GM19351 (cell line): ENCODE measurements around the gene RYR2.
"Not testable (repeated sequence)": the region's sequence is repeated elsewhere in the genome, so short reads cannot be mapped to it uniquely, and the experiment has no call there.

Experiments
- ATAC-seq: cut with Tn5 transposase; IDR thresholded peaks from one replicate; pipeline ENCODE4 v1.9.1; 2021; ENCODE audit warnings: mild to moderate bottlenecking, moderate library complexity; ENCODE audit not compliant: unreplicated experiment

RYR2 gene

GRCh38 chr1:237320890-237321289 is 278.9 kb downstream of the RYR2 start:
- ATAC-seq: no peak

DNA sequence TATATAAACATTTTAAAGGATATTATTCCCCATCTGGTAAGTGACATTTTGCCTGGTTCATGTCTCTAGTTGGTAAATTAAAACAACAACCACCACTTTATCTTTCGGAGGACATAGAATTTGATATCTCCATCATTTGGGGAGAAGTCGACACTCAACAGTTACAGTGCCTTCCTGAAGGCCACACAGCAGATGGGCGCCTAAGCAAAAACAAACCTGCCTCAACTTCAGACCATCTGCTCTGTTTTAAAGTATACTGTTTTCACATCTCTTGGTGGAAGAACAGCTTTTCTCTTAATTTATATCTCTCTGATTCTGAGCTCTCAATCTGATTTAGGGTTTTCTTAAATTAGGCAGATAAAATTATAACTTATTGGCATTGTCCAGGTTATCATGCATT is 282.2 kb downstream of the RYR2 start:
- no peak for ATAC-seq

DNA sequence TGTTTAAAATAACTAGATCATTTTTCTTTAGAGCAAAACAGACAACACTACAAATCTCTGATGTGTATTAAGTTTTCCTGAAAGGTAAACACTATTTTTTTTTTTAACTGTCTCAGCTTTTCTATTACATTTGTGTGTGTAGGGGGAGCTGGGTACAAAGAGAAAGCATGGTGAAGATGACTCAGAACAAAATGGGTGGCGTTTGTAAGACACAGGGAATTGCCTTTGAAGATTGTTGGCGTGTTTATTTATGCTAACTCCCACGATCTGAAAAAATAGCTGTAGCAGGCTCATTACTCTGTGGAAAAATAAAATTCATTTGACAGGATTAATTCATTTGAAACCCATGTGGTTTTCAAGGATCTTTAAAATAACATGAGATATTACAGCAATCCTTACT is 285.1 kb downstream of the RYR2 start:
- ATAC-seq: no peak

- ATAC-seq: no peak
These were observed 298.9 kb downstream of the RYR2 start for GRCh38 chr1:237340892-237341291.

DNA sequence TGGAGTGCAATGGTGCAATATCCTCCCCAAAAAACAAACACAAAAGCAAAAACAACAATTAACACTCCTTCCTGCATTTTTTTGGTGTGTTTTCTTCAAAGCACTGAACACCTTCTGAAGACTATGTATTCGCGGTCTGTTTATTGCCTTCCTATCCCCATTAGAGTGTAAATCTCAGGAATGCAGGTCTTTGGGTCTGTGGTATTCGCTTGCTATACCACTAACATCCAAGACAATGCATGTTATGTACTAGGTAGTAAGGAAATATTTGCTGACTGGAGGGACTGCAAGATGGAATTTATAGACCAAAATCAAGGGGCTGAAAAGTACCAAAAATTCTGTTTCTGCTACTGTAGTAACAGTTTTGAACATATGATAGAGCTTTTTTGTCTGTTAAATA is 299.4 kb downstream of the RYR2 start:
- ATAC-seq: no peak

- no peak for ATAC-seq
These were observed 300.7 kb downstream of the RYR2 start for GRCh38 chr1:237342730-237343129.

- ATAC-seq: no peak
These were observed 310.8 kb downstream of the RYR2 start for GRCh38 chr1:237352747-237353146.

GRCh38 chr1:237353918-237354317 is 311.9 kb downstream of the RYR2 start:
- ATAC-seq: no peak

DNA sequence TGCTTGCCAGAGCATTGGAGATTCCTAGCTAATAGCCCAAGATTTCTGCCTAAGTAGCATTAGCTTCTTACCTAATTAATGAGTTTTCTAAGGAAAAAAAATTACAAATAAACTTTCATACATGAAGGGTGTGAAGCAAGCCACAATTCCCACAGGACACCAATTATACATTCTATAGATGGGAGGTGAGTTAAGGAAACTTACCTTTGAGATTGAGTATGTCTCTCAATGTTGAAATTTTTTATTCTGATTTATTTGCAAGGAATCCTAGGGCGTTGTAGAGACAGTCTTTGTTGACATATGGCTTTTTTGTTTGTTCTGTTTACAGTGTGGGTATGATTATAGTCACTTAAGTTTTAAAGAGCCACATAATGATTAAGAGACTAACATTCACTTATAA is 313.0 kb downstream of the RYR2 start:
- ATAC-seq: no peak

- no peak for ATAC-seq
These were observed 316.6 kb downstream of the RYR2 start for GRCh38 chr1:237358555-237358954.

DNA sequence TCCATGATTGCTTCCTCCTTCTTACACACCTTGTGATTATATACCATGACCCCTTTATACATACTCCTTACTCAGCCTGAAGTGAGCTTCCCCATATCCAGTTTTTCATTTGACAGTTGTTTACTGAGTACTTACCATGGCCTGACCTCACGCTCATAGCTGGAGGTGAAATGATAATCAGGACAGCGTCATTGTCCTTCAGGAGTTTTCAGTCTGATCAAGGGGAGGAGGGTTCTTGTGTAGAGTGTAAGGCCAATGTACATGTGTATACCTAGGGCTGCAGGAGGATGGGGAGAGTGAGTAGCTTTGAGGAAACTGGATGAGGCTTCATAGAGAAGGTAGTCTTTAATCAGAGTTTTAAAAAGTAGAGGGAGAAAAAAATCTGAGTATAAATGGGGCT is 325.8 kb downstream of the RYR2 start:
- ATAC-seq: no peak

DNA sequence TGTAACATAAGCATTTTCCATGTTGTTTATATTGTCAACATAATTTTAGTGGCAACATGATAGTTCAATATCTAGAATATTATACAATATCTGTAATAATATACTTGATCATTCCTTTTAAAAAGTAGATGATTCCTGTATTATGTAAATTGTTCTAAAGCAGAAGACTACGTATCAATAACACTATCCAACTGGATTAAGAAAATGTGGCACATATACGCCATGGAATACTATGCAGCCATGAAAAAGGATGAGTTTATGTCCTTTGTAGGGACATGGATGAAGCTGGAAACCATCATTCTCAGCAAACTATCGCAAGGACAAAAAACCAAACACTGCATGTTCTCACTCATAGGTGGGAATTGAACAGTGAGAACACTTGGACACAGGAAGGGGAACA is 329.5 kb downstream of the RYR2 start:
- ATAC-seq: not testable (repeated sequence)

- no peak for ATAC-seq
These were observed 341.8 kb downstream of the RYR2 start for GRCh38 chr1:237383791-237384190.

DNA sequence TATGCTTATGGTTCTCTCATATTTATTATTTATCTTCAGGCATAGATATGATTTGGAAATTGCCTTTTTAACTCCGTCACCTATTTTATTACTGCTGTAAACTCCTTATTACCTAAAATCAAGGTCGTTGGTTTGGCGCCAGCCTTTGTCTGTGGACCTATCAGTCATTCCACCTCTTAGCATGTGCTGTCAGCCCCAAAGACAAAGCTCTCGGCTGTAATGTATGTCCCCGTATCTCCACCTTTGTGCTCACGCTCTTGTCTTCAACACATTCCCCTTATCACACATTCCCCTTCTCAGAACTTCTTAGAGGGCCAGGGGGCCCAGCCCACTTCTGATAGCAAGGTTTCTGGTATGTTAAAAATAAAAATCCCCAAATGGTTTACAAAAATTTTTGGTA is 342.2 kb downstream of the RYR2 start:
- ATAC-seq: no peak

DNA sequence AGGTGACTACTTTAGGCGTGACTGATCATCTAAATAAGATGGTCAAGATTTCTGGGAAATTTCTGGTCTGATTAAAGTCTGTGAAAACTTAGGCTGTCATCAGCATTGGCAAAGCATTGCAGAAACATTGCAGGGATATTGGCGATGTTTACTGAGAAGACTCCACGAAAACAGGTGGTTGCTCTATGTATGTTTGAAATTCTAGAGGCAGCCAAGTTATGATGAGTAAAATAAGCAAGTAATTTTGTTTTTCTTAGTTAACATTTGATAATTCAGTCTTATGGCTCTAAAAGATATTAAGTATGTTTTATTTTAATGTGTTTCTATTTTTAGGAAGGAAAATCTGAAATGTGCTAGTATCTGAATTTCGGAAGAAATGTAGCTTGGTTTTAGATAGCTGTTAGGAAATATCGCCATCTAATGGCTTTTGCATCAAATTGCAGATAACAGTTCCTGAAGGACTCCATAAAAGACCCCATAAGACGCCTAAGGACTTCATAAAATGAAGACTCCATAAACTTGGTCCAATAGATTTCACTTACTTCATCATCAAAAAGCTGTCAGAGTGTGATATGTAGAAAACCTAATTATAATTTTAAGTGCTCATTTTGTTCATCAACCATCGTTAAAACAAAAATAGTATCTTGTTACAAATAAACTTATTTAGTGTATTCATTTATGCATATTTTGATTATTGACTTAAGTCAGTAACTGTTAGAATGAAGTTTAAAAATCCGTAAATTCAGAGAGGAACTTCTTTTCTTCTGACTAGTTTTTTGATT is 344.6 kb downstream of the RYR2 start:
- no peak for ATAC-seq

DNA sequence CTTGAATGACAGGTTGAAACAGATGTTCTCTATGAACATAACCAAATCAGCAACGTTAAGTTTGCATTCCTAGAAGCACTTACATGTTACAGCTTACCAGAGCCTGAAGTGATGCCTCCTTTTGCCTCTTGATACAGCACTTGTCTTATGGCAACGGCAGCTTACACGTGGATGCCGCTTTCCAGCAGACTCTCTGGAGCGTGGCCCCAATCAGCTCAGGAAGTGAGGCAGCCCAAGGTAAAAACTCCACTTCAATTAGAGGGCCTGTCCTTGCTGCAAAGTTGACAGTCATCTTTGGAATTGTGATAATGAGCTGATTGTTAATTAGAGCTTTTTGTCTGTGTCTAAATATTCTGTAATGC is 345.1 kb downstream of the RYR2 start:
- no peak for ATAC-seq

- ATAC-seq: no peak
These were observed 348.8 kb downstream of the RYR2 start for GRCh38 chr1:237390823-237391222.

GRCh38 chr1:237393632-237394031 is 351.6 kb downstream of the RYR2 start:
- ATAC-seq: no peak

GRCh38 chr1:237394281-237394680 is 352.3 kb downstream of the RYR2 start:
- no peak for ATAC-seq

GRCh38 chr1:237396426-237396825 is 354.4 kb downstream of the RYR2 start:
- ATAC-seq: no peak

DNA sequence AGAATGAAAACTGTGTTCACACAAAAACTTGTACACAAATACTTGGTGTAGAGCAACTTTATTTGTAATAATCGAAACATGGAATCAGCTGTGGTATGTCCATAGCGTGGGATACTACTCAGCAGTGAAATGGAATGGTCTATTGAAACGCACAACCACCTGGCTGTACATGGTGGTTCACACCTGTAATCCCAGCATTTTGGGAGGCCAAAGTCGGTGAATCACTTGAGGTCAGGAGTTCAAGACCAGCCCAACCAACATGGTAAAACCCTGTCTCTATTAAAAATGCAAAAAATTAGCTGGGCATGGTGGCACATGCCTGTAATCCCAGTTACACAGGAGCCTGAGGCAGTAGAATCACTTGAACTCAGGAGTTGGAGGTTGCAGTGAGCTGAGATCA is 356.8 kb downstream of the RYR2 start:
- ATAC-seq: no peak

DNA sequence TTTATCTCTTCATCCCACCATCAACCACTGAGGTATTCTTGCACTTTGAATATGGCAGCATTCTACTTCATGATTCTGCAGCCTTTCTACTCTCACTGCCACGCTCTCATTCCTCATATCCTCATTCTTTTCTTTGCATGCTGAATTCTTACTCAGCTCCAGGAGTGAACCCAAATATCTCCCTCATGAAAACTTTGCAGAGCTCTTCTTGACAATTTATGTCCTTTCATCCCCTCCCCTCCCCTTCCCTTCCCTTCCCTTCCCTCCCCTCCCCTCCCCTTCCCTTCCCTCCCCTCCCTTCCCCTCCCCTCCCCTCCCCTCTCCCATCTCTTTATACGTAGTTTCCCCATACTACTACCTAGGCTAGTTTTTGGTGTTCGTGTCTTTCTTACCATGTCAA is 363.9 kb downstream of the RYR2 start:
- ATAC-seq: no peak

GRCh38 chr1:237411621-237412020 is 369.6 kb downstream of the RYR2 start:
- peak; percentile 71 for ATAC-seq
